Left lung (tissue), 10 donors: ENCODE data around the gene OPCML. TPM values are rescaled to one million over a fixed set of nuclear protein-coding genes. Genes with fewer than 3 reads are reported as not detected.

Source experiments
- ATAC-seq: fragments of 200-7000 bp; cut with Tn5 transposase; one replicate; pipeline ENCODE4 v1.9.1; 2020; ENCODE audit warnings: moderate library complexity
- DNase-seq, 4 donors: peaks; one replicate each; pipeline ENCODE4 v3.0.0-alpha.2; 2013 to 2020
- H3K27ac ChIP-seq, 2 donors: fragments of 200-600 bp; sonication (generic) in 1 of 2; one replicate each; pipeline versions ENCODE4 v1.5.0 to v1.8.0; 2020 to 2021
- H3K27me3 ChIP-seq, 2 donors: fragments of 200-600 bp; sonication (generic) in 1 of 2; one replicate each; pipeline versions ENCODE4 v1.5.0 to v1.8.0; 2020 to 2021
- H3K36me3 ChIP-seq, 2 donors: fragments of 200-600 bp; sonication (generic) in 1 of 2; one replicate each; pipeline versions ENCODE4 v1.5.0 to v1.8.0; 2020 to 2021
- H3K4me1 ChIP-seq, 2 donors: fragments of 200-600 bp; one replicate each; pipeline ENCODE4 v1.8.0; 2021
- H3K4me3 ChIP-seq, 2 donors: fragments of 200-600 bp; sonication (generic) in 1 of 2; one replicate each; pipeline versions ENCODE4 v1.5.0 to v1.8.0; 2020 to 2021; ENCODE audit warnings: mild to moderate bottlenecking in 1 of 2
- H3K9me3 ChIP-seq, 2 donors: fragments of 200-600 bp; sonication (generic) in 1 of 2; one replicate each; pipeline versions ENCODE4 v1.5.0 to v1.8.0; 2020 to 2021
- CTCF ChIP-seq, 2 donors: fragments of 200-600 bp; sonication (generic) in 1 of 2; IDR thresholded peaks; one replicate each; pipeline versions ENCODE4 v1.5.0 to v1.8.0; 2021; ENCODE audit warnings: antibody characterized with exemption in 2 of 2
- intact Hi-C, 2 donors: fragments of 100-400 bp; cut with DNase I; formaldehyde crosslinking; loops; one replicate each; pipeline versions ENCODE4 v1.11.2 to v1.14.2; 2022
- polyA plus RNA-seq, 6 donors: library from polyadenylated mRNA; unstranded; fragments of 120-200 nt; gene quantifications; one replicate each; pipeline ENCODE4 v1.2.1, GENCODE V29; 2013; ENCODE audit not compliant: insufficient read length in 6 of 6
- total RNA-seq, 2 donors: library from RNA; stranded (reverse); fragmentation: NEBNext Ultra II Directional; extraction: Animal tissue kit (Norgen Biotek cat#: 25700); gene quantifications; one replicate each; pipeline ENCODE4 v1.2.1, GENCODE V29; 2021
- donor health status: DM: no; HTN: yes; CAD: no.
- donor health status: DM: no; HTN: no; CAD: no.

The OPCML gene
- total and polyA plus RNA-seq, 8 donors: 0.98 to 5.3 (median 1.9) TPM; not detected in 2

- H3K27ac ChIP-seq: no peak overlapping the region
- intact Hi-C loops: no loop called here
- TF ChIP-seq CTCF (IDR thresholded peaks at IDR 0.05): no peak
- ATAC-seq (no peak), DNase-seq (no peak)
- no peaks in the 10 kb centered on the region for H3K4me1 ChIP-seq
- H3K4me3 ChIP-seq: no peak overlapping the region
- H3K27me3 ChIP-seq: peaks cover 16 to 37% of the 10 kb centered on the region in 2 donors
- H3K36me3 ChIP-seq: no peaks in the 10 kb centered on the region
- no peaks in the 10 kb centered on the region for H3K9me3 ChIP-seq
Observed at GRCh38 chr11:132994966-132995365, 537.3 kb downstream of the OPCML start.

- Histone ChIP-seq H3K4me3 (no peak overlapping the region), H3K36me3 (no peaks in the 10 kb centered on the region), H3K27me3 (peaks cover 16 to 37% of the 10 kb centered on the region in 2 donors), H3K27ac (no peak overlapping the region), H3K9me3 (no peaks in the 10 kb centered on the region), H3K4me1 (no peaks in the 10 kb centered on the region)
- no peak for TF ChIP-seq CTCF (IDR thresholded peaks at IDR 0.05)
- intact Hi-C loops: no loop called here
- no peak for DNase-seq
- no peak for ATAC-seq
Observed at GRCh38 chr11:132993991-132994502, 538.3 kb downstream of the OPCML start.

GRCh38 chr11:132992838-132993631 is 539.3 kb downstream of the OPCML start:
- DNase-seq (no peak), ATAC-seq (no peak)
- Histone ChIP-seq H3K36me3 (no peaks in the 10 kb centered on the region), H3K4me1 (no peaks in the 10 kb centered on the region), H3K4me3 (no peak overlapping the region), H3K27ac (no peak overlapping the region), H3K27me3 (peaks cover 16 to 37% of the 10 kb centered on the region in 2 donors), H3K9me3 (no peaks in the 10 kb centered on the region)
- intact Hi-C loops: no loop called here
- TF ChIP-seq CTCF (IDR thresholded peaks at IDR 0.05): no peak

- TF ChIP-seq CTCF (IDR thresholded peaks at IDR 0.05): no peak
- intact Hi-C loops: no loop called here
- ATAC-seq (no peak), DNase-seq (no peak)
- no peaks in the 10 kb centered on the region for H3K36me3 ChIP-seq
- H3K4me1 ChIP-seq: no peaks in the 10 kb centered on the region
- H3K27ac ChIP-seq: no peak overlapping the region
- no peaks in the 10 kb centered on the region for H3K9me3 ChIP-seq
- H3K27me3 ChIP-seq: peaks cover 2 to 10% of the 10 kb centered on the region in 2 donors
- H3K4me3 ChIP-seq: no peak overlapping the region
Observed at GRCh38 chr11:132988411-132988810, 543.9 kb downstream of the OPCML start.

- Histone ChIP-seq H3K36me3 (no peaks in the 10 kb centered on the region), H3K9me3 (no peaks in the 10 kb centered on the region), H3K27me3 (peaks cover 0 to 5% of the 10 kb centered on the region in 2 donors), H3K27ac (no peak overlapping the region), H3K4me3 (no peak overlapping the region), H3K4me1 (no peaks in the 10 kb centered on the region)
- ATAC-seq (no peak), DNase-seq (no peak)
- intact Hi-C loops: no loop called here
- no peak for TF ChIP-seq CTCF (IDR thresholded peaks at IDR 0.05)
Observed at GRCh38 chr11:132987936-132988335, 544.4 kb downstream of the OPCML start.
